Measurements from ENCODE around the gene SH3GLB1. TPM values are rescaled to one million over a fixed set of nuclear protein-coding genes. Genes with fewer than 3 reads are reported as not detected.
A peak's percentile ranks its signal among the peaks of the same experiment; 100 is the strongest.

The SH3GLB1 gene
- total RNA-seq, 2 experiments from 2014 or later = 45.0 to 45.5 TPM

GRCh38 chr1:86758570-86758969 lies 54.2 kb downstream of the SH3GLB1 start:
- Mint-ChIP-seq H3K9me3 (peaks cover 7% of the 10 kb centered on the region), H3K4me1 (ENCODE audit: low read depth) (no peaks in the 10 kb centered on the region), H3K27ac (no peak overlapping the region), H3K27me3 (ENCODE audit: low read depth) (peaks cover 15% of the 10 kb centered on the region), H3K36me3 (ENCODE audit: low read depth) (no peaks in the 10 kb centered on the region), H3K4me3 (no peak overlapping the region)
- no peak for DNase-seq
- CTCF ChIA-PET = interaction anchor here (0.9 kb wide), 1 partner anchor 378 kb away, joined by 3 read pairs; no protein-coding TSS in a partner anchor
- intact Hi-C loops (cut with micrococcal nuclease) = no loop called here

- Mint-ChIP-seq H3K4me3 (no peak overlapping the region), H3K9me3 (peaks cover 7% of the 10 kb centered on the region), H3K4me1 (ENCODE audit: low read depth) (no peaks in the 10 kb centered on the region), H3K36me3 (ENCODE audit: low read depth) (no peaks in the 10 kb centered on the region), H3K27me3 (ENCODE audit: low read depth) (peaks cover 16% of the 10 kb centered on the region), H3K27ac (no peak overlapping the region)
- CTCF ChIA-PET = no interaction called here
- no peak for DNase-seq
- intact Hi-C loops (cut with micrococcal nuclease) = no loop called here
Measured at GRCh38 chr1:86760199-86760598, 55.8 kb downstream of the SH3GLB1 start.

- H3K4me1 Mint-ChIP-seq (ENCODE audit: low read depth) = no peaks in the 10 kb centered on the region
- intact Hi-C loops (cut with micrococcal nuclease) = no loop called here
- no peaks in the 10 kb centered on the region for H3K36me3 Mint-ChIP-seq (ENCODE audit: low read depth)
- CTCF ChIA-PET = no interaction called here
- H3K27me3 Mint-ChIP-seq (ENCODE audit: low read depth) = peaks cover 9% of the 10 kb centered on the region
- no peak for DNase-seq
- no peak overlapping the region for H3K27ac Mint-ChIP-seq
- peaks cover 8% of the 10 kb centered on the region for H3K9me3 Mint-ChIP-seq
- no peak overlapping the region for H3K4me3 Mint-ChIP-seq
Measured at GRCh38 chr1:86762336-86762735, 58.0 kb downstream of the SH3GLB1 start.

GRCh38 chr1:86764523-86764922 lies 60.1 kb downstream of the SH3GLB1 start:
- H3K4me3 Mint-ChIP-seq = no peak overlapping the region
- peaks cover 11% of the 10 kb centered on the region for H3K27me3 Mint-ChIP-seq (ENCODE audit: low read depth)
- intact Hi-C loops (cut with micrococcal nuclease) = no loop called here
- no peak for DNase-seq
- no peaks in the 10 kb centered on the region for H3K36me3 Mint-ChIP-seq (ENCODE audit: low read depth)
- H3K4me1 Mint-ChIP-seq (ENCODE audit: low read depth) = no peaks in the 10 kb centered on the region
- CTCF ChIA-PET = interaction anchor here (0.8 kb wide), 1 partner anchor 14 kb away, joined by 3 read pairs; no protein-coding TSS in a partner anchor
- no peak overlapping the region for H3K27ac Mint-ChIP-seq
- peaks cover 7% of the 10 kb centered on the region for H3K9me3 Mint-ChIP-seq

- Mint-ChIP-seq H3K27ac (no peak overlapping the region), H3K4me3 (no peak overlapping the region), H3K27me3 (ENCODE audit: low read depth) (peaks cover 9% of the 10 kb centered on the region), H3K36me3 (ENCODE audit: low read depth) (no peaks in the 10 kb centered on the region), H3K9me3 (peaks cover 4% of the 10 kb centered on the region), H3K4me1 (ENCODE audit: low read depth) (no peaks in the 10 kb centered on the region)
- intact Hi-C loops (cut with micrococcal nuclease) = no loop called here
- CTCF ChIA-PET = interaction anchor here (0.8 kb wide), 1 partner anchor 13 kb away, joined by 3 read pairs; no protein-coding TSS in a partner anchor
- DNase-seq = no peak
Measured at GRCh38 chr1:86765073-86765472, 60.7 kb downstream of the SH3GLB1 start.

- CTCF ChIA-PET = no interaction called here
- Mint-ChIP-seq H3K9me3 (peaks cover 3% of the 10 kb centered on the region), H3K4me3 (no peak overlapping the region), H3K27ac (no peak overlapping the region), H3K36me3 (ENCODE audit: low read depth) (no peaks in the 10 kb centered on the region), H3K27me3 (ENCODE audit: low read depth) (peaks cover 9% of the 10 kb centered on the region), H3K4me1 (ENCODE audit: low read depth) (no peaks in the 10 kb centered on the region)
- no peak for DNase-seq
- intact Hi-C loops (cut with micrococcal nuclease) = no loop called here
Measured at GRCh38 chr1:86765674-86766073, 61.3 kb downstream of the SH3GLB1 start.

- Mint-ChIP-seq H3K27me3 (ENCODE audit: low read depth) (peaks cover 9% of the 10 kb centered on the region), H3K9me3 (peaks cover 3% of the 10 kb centered on the region), H3K36me3 (ENCODE audit: low read depth) (no peaks in the 10 kb centered on the region), H3K27ac (no peak overlapping the region), H3K4me1 (ENCODE audit: low read depth) (peaks cover 4% of the 10 kb centered on the region), H3K4me3 (no peak overlapping the region)
- intact Hi-C loops (cut with micrococcal nuclease) = no loop called here
- no peak for DNase-seq
- CTCF ChIA-PET = interaction anchor here (0.9 kb wide), 1 partner anchor 335 kb away, joined by 3 read pairs; no protein-coding TSS in a partner anchor
Measured at GRCh38 chr1:86768554-86768953, 64.2 kb downstream of the SH3GLB1 start.

DNA sequence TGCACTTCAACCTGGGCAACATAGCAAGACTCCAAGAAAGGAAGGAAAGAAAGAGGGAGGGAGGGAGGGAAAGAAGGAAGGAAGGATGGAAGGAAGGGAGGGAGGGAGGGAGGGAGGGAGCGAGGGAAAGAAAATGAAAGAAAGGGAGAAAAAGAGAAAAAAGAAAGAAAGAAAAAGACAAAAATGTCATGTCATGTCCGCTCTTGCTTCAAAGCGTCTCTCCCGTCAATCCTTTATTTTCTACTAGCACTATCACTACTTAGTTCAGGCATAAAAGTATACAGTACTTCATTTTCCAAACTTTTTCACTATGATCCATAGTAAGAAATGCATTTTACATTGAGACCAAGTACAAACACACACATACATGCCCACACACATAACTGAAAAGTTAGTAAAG lies 64.7 kb downstream of the SH3GLB1 start:
- CTCF ChIA-PET = no interaction called here
- no peak for DNase-seq
- no peaks in the 10 kb centered on the region for H3K36me3 Mint-ChIP-seq (ENCODE audit: low read depth)
- no peak overlapping the region for H3K27ac Mint-ChIP-seq
- peaks cover 9% of the 10 kb centered on the region for H3K27me3 Mint-ChIP-seq (ENCODE audit: low read depth)
- H3K4me1 Mint-ChIP-seq (ENCODE audit: low read depth) = peaks cover 9% of the 10 kb centered on the region
- no peak overlapping the region for H3K4me3 Mint-ChIP-seq
- peaks cover 3% of the 10 kb centered on the region for H3K9me3 Mint-ChIP-seq
- intact Hi-C loops (cut with micrococcal nuclease) = no loop called here

GRCh38 chr1:86773341-86774288 lies 69.2 kb downstream of the SH3GLB1 start:
- DNase-seq = no peak
- CTCF ChIA-PET = interaction anchor here (0.7 to 1.8 kb wide), 3 partner anchors 20 to 346 kb away, joined by 3 to 6 read pairs (median 3); no protein-coding TSS in a partner anchor
- Mint-ChIP-seq H3K4me1 (ENCODE audit: low read depth) (peaks cover 15% of the 10 kb centered on the region), H3K27me3 (ENCODE audit: low read depth) (no peaks in the 10 kb centered on the region), H3K36me3 (ENCODE audit: low read depth) (no peaks in the 10 kb centered on the region), H3K9me3 (no peaks in the 10 kb centered on the region), H3K4me3 (peak overlapping the region; percentile 7), H3K27ac (peak overlapping the region; percentile 17)
- intact Hi-C loops (cut with micrococcal nuclease) = loop anchor here (1.0 to 5.0 kb wide), 5 partner anchors 33 to 559 kb away; partner anchors contain the start of genes HS2ST1, SELENOF and SH3GLB1

GRCh38 chr1:86774305-86775295 lies 70.2 kb downstream of the SH3GLB1 start:
- CTCF ChIA-PET = interaction anchor here (1.1 to 1.2 kb wide), 2 partner anchors 275 to 311 kb away, joined by 3 read pairs; no protein-coding TSS in a partner anchor
- intact Hi-C loops (cut with micrococcal nuclease) = loop anchor here (1.0 to 5.0 kb wide), 5 partner anchors 34 to 558 kb away; partner anchors contain the start of genes HS2ST1, SELENOF and SH3GLB1
- no peaks in the 10 kb centered on the region for H3K36me3 Mint-ChIP-seq (ENCODE audit: low read depth)
- peak; percentile 81 for DNase-seq
- H3K27me3 Mint-ChIP-seq (ENCODE audit: low read depth) = no peaks in the 10 kb centered on the region
- no peaks in the 10 kb centered on the region for H3K9me3 Mint-ChIP-seq
- H3K27ac Mint-ChIP-seq = peak overlapping the region; percentile 17
- peaks cover 15% of the 10 kb centered on the region for H3K4me1 Mint-ChIP-seq (ENCODE audit: low read depth)
- no peak overlapping the region for H3K4me3 Mint-ChIP-seq

DNA sequence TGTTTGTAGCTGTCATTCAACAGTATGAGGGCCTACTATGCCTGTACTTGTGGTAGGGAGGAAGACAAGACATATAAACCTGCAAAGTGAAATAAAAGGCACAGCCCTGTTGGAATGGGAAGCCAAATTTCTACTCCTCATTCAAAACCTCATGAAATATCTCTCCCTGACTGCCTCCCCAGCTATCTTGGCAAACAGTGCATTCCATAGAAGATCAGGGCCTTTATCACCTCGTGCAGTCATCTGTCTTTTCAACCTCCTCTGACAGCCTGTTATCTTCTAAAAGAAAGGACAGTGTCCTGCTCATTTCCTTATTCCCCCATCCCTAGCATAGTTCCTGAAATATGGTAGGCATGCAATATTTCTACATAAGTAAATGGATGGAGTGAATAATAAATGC lies 71.0 kb downstream of the SH3GLB1 start:
- no peaks in the 10 kb centered on the region for H3K36me3 Mint-ChIP-seq (ENCODE audit: low read depth)
- H3K27me3 Mint-ChIP-seq (ENCODE audit: low read depth) = no peaks in the 10 kb centered on the region
- no peak for DNase-seq
- H3K27ac Mint-ChIP-seq = no peak overlapping the region
- intact Hi-C loops (cut with micrococcal nuclease) = loop anchor here (2.0 kb wide), 2 partner anchors 35 to 61 kb away; no protein-coding TSS in a partner anchor
- no peaks in the 10 kb centered on the region for H3K9me3 Mint-ChIP-seq
- CTCF ChIA-PET = interaction anchor here (0.5 to 1.1 kb wide), 3 partner anchors 12 to 276 kb away, joined by 3 read pairs; partner anchors contain the start of gene SH3GLB1
- H3K4me3 Mint-ChIP-seq = no peak overlapping the region
- H3K4me1 Mint-ChIP-seq (ENCODE audit: low read depth) = peaks cover 15% of the 10 kb centered on the region
